ENCODE data around the gene ICE1. TPM values are rescaled to one million over a fixed set of nuclear protein-coding genes. Genes with fewer than 3 reads are reported as not detected.
"Not testable (repeated sequence)": the region's sequence is repeated elsewhere in the genome, so short reads cannot be mapped to it uniquely, and the experiment has no call there.

ICE1 gene
- total RNA-seq, 1 donor = 11.6 TPM

GRCh38 chr5:5403741-5404140 lies 18.7 kb upstream of the ICE1 start:
- DNase-seq (ENCODE audit: low read depth in 2 of 3, low spot score in 2 of 3) = no peak

GRCh38 chr5:5404381-5404780 lies 18.1 kb upstream of the ICE1 start:
- DNase-seq (ENCODE audit: low read depth in 2 of 3, low spot score in 2 of 3) = no peak

- no peak for DNase-seq (ENCODE audit: low read depth in 2 of 3, low spot score in 2 of 3)
These were observed 17.0 kb upstream of the ICE1 start for GRCh38 chr5:5405441-5405840.

- DNase-seq (ENCODE audit: low read depth in 2 of 3, low spot score in 2 of 3) = no peak
These were observed 14.6 kb upstream of the ICE1 start for GRCh38 chr5:5407924-5408323.

GRCh38 chr5:5409151-5409810 lies 13.2 kb upstream of the ICE1 start:
- peak in 2 of 3 donors; percentile 15 to 23 for DNase-seq (ENCODE audit: low read depth in 2 of 3, low spot score in 2 of 3)

- not testable (repeated sequence) for DNase-seq (ENCODE audit: low read depth in 2 of 3, low spot score in 2 of 3)
These were observed 8.6 kb upstream of the ICE1 start for GRCh38 chr5:5413856-5414255.

- DNase-seq (ENCODE audit: low read depth in 2 of 3, low spot score in 2 of 3) = no peak
These were observed 7.5 kb upstream of the ICE1 start for GRCh38 chr5:5414999-5415398.

GRCh38 chr5:5416733-5417132 lies 5.7 kb upstream of the ICE1 start:
- no peak for DNase-seq (ENCODE audit: low read depth in 2 of 3, low spot score in 2 of 3)

GRCh38 chr5:5418006-5418405 lies 4.5 kb upstream of the ICE1 start:
- no peak for DNase-seq (ENCODE audit: low read depth in 2 of 3, low spot score in 2 of 3)

- DNase-seq (ENCODE audit: low read depth in 2 of 3, low spot score in 2 of 3) = no peak
These were observed 3.7 kb upstream of the ICE1 start for GRCh38 chr5:5418764-5419163.

- DNase-seq (ENCODE audit: low read depth in 2 of 3, low spot score in 2 of 3) = peak in 2 of 3 donors; percentile 22 to 55
These were observed 2.9 kb upstream of the ICE1 start for GRCh38 chr5:5419291-5420210.

- DNase-seq (ENCODE audit: low read depth in 2 of 3, low spot score in 2 of 3) = no peak
These were observed 2.2 kb upstream of the ICE1 start for GRCh38 chr5:5420251-5420650.

GRCh38 chr5:5421149-5421960 lies 1.1 kb upstream of the ICE1 start:
- DNase-seq (ENCODE audit: low read depth in 2 of 3, low spot score in 2 of 3) = peak in 2 of 3 donors; percentile 22 to 46

- DNase-seq (ENCODE audit: low read depth in 2 of 3, low spot score in 2 of 3) = no peak
These were observed 490 bp downstream of the ICE1 start for GRCh38 chr5:5422819-5423515.

GRCh38 chr5:5423586-5423985 lies 1.1 kb downstream of the ICE1 start:
- DNase-seq (ENCODE audit: low read depth in 2 of 3, low spot score in 2 of 3) = no peak

GRCh38 chr5:5424736-5425135 lies 2.3 kb downstream of the ICE1 start:
- DNase-seq (ENCODE audit: low read depth in 2 of 3, low spot score in 2 of 3) = no peak

GRCh38 chr5:5430136-5430535 lies 7.7 kb downstream of the ICE1 start:
- DNase-seq (ENCODE audit: low read depth in 2 of 3, low spot score in 2 of 3) = no peak

- DNase-seq (ENCODE audit: low read depth in 2 of 3, low spot score in 2 of 3) = no peak
These were observed 9.7 kb downstream of the ICE1 start for GRCh38 chr5:5432020-5432707.

- no peak for DNase-seq (ENCODE audit: low read depth in 2 of 3, low spot score in 2 of 3)
These were observed 13.8 kb downstream of the ICE1 start for GRCh38 chr5:5436203-5436760.

All from hematopoietic multipotent progenitor cell (in vitro differentiated cells).